Mucosa of descending colon (tissue), 3 donors: ENCODE results near the gene KRT34. TPM values are rescaled to one million over a fixed set of nuclear protein-coding genes. Genes with fewer than 3 reads are reported as not detected.

Source experiments
- ATAC-seq: fragments of 200-7000 bp; cut with Tn5 transposase; one replicate; pipeline ENCODE4 v1.9.1; 2020; ENCODE audit warnings: mild to moderate bottlenecking, moderate library complexity
- DNase-seq, 3 donors: peaks; one replicate each; pipeline ENCODE4 v3.0.0-alpha.2; 2020
- H3K36me3 ChIP-seq: fragments of 200-600 bp; one replicate; pipeline ENCODE4 v1.8.0; 2021; ENCODE audit warnings: low read depth, mild to moderate bottlenecking
- H3K4me1 ChIP-seq: fragments of 200-600 bp; one replicate; pipeline ENCODE4 v1.8.0; 2021; ENCODE audit warnings: low read depth, mild to moderate bottlenecking
- H3K4me3 ChIP-seq: fragments of 200-600 bp; one replicate; pipeline ENCODE4 v1.8.0; 2021; ENCODE audit warnings: mild to moderate bottlenecking
- H3K9me3 ChIP-seq: fragments of 200-600 bp; one replicate; pipeline ENCODE4 v1.8.0; 2021; ENCODE audit warnings: mild to moderate bottlenecking
- intact Hi-C, 2 donors: fragments of 100-400 bp; cut with DNase I in 1 of 2; cut with micrococcal nuclease in 1 of 2; formaldehyde crosslinking; loops; one replicate each; pipeline versions ENCODE4 v1.11.0 to v1.11.1; 2022; cut with DNase I, micrococcal nuclease
- total RNA-seq, 3 donors: library from RNA; stranded (reverse); fragmentation: NEBNext Ultra II Directional in 2 of 3; extraction: Animal tissue kit (Norgen Biotek cat#: 25700) in 2 of 3; gene quantifications; one replicate each; pipeline versions ENCODE4 v1.2.1 to v1.2.4, GENCODE V29; 2021 to 2023
- TF ChIP-seq, protein P1 (sequence below): fragments of 200-600 bp; IDR thresholded peaks from one replicate; pipeline ENCODE4 v1.8.0; 2022; ENCODE audit warnings: antibody characterized with exemption, mild to moderate bottlenecking
- donor health status: DM: no; HTN: no; CAD: no; lungs with moderate emphysema.
- donor health status: DM: no; HTN: no; CAD: no.
- donor health status: DM: no; HTN: yes; CAD: no.

Gene KRT34
- total RNA-seq, 3 donors from 2014 or later, result not detected

- ATAC-seq (no peak), DNase-seq (no peak)
- intact Hi-C loops, result no loop called here
- Histone ChIP-seq H3K36me3 (no peaks in the 10 kb centered on the region), H3K4me3 (no peak overlapping the region), H3K4me1 (no peaks in the 10 kb centered on the region), H3K9me3 (no peaks in the 10 kb centered on the region)
- TF ChIP-seq, protein P1, sequence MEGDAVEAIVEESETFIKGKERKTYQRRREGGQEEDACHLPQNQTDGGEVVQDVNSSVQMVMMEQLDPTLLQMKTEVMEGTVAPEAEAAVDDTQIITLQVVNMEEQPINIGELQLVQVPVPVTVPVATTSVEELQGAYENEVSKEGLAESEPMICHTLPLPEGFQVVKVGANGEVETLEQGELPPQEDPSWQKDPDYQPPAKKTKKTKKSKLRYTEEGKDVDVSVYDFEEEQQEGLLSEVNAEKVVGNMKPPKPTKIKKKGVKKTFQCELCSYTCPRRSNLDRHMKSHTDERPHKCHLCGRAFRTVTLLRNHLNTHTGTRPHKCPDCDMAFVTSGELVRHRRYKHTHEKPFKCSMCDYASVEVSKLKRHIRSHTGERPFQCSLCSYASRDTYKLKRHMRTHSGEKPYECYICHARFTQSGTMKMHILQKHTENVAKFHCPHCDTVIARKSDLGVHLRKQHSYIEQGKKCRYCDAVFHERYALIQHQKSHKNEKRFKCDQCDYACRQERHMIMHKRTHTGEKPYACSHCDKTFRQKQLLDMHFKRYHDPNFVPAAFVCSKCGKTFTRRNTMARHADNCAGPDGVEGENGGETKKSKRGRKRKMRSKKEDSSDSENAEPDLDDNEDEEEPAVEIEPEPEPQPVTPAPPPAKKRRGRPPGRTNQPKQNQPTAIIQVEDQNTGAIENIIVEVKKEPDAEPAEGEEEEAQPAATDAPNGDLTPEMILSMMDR, result no peak
These were observed 35.0 kb upstream of the KRT34 start for GRCh38 chr17:41417127-41417526.

- intact Hi-C loops, result no loop called here
- Histone ChIP-seq H3K4me3 (no peak overlapping the region), H3K4me1 (no peaks in the 10 kb centered on the region), H3K9me3 (no peaks in the 10 kb centered on the region), H3K36me3 (no peaks in the 10 kb centered on the region)
- DNase-seq, result no peak
- no peak for ATAC-seq
- TF ChIP-seq, protein P1, result no peak
These were observed 34.4 kb upstream of the KRT34 start for GRCh38 chr17:41416479-41416878.

DNA sequence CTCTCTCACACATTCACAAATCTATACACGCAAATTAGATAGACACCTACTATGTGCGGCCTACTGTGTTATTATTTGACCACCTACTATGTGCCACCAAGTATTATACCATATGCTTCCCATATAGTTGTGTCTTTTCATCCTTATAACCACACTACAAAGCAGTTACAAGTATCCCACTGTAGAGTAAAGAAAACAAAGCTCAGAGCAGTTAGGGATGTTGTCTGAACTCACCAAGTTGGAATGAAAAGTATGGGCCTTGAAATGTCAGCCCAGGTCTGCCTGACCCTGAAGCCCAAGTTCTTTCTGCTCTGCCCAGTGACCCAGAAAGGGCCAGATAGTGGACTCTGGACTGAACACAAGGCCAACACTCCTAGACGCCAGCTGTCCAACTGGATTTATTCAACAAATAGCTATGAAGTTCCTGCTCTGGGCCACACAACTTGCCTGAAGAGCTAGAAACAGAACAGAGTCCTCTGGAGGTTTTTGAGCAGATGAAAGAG is 33.8 kb upstream of the KRT34 start:
- H3K9me3 ChIP-seq, result no peaks in the 10 kb centered on the region
- H3K4me1 ChIP-seq, result no peaks in the 10 kb centered on the region
- no peaks in the 10 kb centered on the region for H3K36me3 ChIP-seq
- intact Hi-C loops, result no loop called here
- no peak overlapping the region for H3K4me3 ChIP-seq
- DNase-seq (no peak), ATAC-seq (no peak)
- TF ChIP-seq, protein P1, result no peak

GRCh38 chr17:41415411-41415810 is 33.3 kb upstream of the KRT34 start:
- Histone ChIP-seq H3K36me3 (no peaks in the 10 kb centered on the region), H3K4me1 (no peaks in the 10 kb centered on the region), H3K4me3 (no peak overlapping the region), H3K9me3 (no peaks in the 10 kb centered on the region)
- intact Hi-C loops, result no loop called here
- no peak for DNase-seq
- ATAC-seq, result no peak
- TF ChIP-seq, protein P1, result no peak

DNA sequence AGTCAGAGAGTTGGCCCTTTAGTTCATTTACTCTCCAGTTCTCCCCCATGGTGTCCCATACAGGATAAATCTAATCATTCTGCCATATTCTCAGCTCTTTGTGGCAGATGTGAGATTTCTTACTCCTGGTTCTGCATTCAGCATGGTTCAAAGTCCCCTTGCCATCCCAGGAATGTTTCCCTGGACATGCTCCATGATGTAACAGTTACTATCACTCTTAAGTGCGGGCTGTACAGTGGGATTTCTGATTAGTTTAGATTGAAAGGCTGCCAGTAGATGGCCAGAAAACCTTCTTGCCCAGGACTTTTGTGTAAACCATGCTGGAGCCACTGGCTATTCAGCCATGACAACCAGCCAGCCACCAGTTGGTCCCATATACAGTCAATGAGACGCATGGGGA is 31.9 kb upstream of the KRT34 start:
- TF ChIP-seq, protein P1, result no peak
- DNase-seq (no peak), ATAC-seq (no peak)
- intact Hi-C loops, result no loop called here
- Histone ChIP-seq H3K9me3 (no peaks in the 10 kb centered on the region), H3K36me3 (no peaks in the 10 kb centered on the region), H3K4me1 (no peaks in the 10 kb centered on the region), H3K4me3 (no peak overlapping the region)

DNA sequence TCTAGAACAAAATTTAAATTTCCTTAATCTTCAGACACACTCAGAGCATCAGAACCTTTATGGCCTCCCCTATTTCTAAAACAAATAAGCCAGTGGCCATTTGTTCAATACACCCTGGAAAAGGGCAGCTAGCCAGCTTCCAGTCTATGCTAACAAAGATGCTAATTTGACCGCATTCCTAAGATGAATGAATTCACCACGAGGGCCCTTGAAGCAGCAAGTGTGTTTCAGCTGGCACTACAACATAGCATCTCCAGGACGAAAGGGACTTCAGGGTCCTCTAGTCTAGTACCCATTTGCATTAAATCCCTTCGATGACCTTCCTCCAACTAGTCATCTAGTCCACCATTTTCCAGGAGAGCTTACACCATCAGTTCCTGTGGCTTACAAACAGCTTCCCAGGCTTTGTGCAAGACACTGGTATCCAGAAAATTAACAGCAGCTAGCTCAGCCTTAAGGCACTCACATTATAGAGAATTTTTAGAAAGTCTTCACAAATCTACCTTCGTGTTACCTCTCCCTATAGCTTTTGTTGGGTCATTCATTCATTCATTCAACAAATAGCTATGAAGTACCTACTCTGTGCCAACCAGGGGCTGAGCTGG is 31.3 kb upstream of the KRT34 start:
- no peak for ATAC-seq
- TF ChIP-seq, protein P1, result no peak
- intact Hi-C loops, result no loop called here
- no peaks in the 10 kb centered on the region for H3K36me3 ChIP-seq
- H3K4me3 ChIP-seq, result no peak overlapping the region
- no peaks in the 10 kb centered on the region for H3K4me1 ChIP-seq
- no peak for DNase-seq
- no peaks in the 10 kb centered on the region for H3K9me3 ChIP-seq
